ENCODE measurements around the gene SRGAP2B.
"Not testable (repeated sequence)": the region's sequence is repeated elsewhere in the genome, so short reads cannot be mapped to it uniquely, and the experiment has no call there.

The SRGAP2B gene

GRCh38 chr1:144998134-144998980 is 96.8 kb downstream of the SRGAP2B start:
- not testable (repeated sequence) for DNase-seq (ENCODE audit: low read depth, low spot score)

DNA sequence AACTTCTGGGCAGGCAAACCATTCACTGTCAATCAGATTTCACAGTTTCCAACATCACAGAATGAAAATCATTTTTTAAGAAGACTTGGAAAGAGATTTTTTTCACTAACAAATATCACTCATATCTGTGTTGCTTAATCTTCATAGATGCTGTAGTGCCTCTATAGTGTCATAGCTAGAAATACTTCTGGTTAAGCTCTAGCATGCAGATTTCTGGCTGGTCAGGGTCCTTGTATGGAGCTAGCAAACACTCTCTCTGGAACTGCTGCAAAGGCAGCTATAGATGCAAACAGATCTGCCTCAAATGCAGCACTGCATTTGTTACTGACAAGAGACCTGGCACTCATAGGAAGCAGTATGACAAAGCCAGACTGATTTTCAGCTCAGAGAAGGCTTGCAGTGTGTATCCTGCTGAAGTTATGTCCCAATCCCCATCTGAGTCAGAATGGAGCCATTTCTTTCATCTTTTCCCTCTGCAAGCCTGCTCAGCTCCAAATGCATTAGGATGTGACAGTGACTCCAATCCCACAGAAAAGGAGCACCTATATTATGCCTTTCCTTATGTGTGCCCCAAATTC is 99.2 kb downstream of the SRGAP2B start:
- not testable (repeated sequence) for DNase-seq (ENCODE audit: low read depth, low spot score)

DNA sequence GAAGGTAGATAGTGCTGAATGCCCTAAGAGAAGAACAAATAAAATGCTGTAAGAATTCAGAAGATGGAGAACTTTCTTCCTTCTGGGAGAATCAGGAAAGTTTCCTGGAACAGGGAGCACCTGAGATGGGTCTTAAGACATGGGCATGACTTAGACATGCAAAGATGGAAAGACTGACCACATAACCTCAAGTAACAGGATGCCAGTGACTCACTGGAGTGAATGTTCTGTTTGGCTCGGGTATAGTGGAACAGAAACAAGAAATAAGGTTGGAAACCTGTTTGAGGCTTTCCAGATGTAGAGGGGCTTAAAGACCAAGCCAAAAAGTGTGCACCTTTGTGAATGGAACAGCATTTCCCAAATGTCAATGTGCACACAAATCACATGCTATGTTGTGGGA is 102.2 kb downstream of the SRGAP2B start:
- not testable (repeated sequence) for DNase-seq (ENCODE audit: low read depth, low spot score)

DNA sequence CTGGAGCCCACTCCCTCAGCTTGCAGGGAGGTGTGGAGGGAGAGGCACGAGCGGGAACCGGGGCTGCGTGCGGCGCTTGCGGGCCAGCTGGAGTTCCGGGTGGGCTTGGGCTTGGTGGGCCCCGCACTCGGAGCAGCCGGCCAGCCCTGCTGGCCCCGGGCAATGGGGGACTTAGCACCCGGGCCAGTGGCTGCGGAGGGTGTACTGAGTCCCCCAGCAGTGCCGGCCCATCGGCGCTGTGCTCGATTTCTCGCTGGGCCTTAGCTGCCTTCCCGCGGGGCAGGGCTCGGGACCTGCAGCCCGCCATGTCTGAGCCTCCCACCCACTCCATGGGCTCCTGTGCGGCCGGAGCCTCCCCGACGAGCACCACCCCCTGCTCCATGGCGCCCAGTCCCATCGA is 104.5 kb downstream of the SRGAP2B start:
- DNase-seq (ENCODE audit: low read depth, low spot score): not testable (repeated sequence)

- not testable (repeated sequence) for DNase-seq (ENCODE audit: low read depth, low spot score)
Measured at GRCh38 chr1:144987131-144987530, 108.0 kb downstream of the SRGAP2B start.

DNA sequence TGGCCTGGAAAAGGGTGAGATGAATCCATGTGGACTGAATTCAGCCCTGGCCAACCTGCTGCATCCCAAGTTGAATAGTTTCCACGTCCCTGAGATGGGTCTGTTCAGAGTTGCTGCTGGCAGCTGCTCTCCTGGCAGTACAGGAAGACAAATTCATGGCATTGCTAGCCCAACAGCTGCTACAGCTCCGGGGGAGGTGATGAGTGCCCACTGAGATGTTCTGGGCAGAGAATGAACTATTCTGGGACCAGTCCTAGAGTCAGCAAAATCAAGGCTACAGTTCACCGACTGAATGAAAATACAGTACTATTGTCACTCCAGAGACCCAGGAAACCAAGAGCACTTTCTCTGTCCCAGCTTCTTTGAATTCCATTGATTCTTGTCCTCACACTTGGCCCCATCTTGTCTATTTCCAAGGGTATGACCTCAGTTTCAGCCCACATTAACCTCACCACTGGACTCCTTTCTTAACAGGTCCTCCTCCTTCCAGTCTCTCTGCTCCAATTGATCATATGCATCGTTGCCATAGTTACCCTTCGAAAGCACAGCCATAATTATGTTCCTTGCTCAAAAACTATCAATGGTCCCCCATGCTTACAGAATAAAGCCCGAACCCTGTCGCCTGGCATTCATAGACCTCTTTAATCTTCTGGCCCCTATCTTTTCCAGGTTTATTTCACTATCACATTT is 108.8 kb downstream of the SRGAP2B start:
- not testable (repeated sequence) for DNase-seq (ENCODE audit: low read depth, low spot score)

- DNase-seq (ENCODE audit: low read depth, low spot score): not testable (repeated sequence)
Measured at GRCh38 chr1:144985550-144986170, 109.5 kb downstream of the SRGAP2B start.

DNA sequence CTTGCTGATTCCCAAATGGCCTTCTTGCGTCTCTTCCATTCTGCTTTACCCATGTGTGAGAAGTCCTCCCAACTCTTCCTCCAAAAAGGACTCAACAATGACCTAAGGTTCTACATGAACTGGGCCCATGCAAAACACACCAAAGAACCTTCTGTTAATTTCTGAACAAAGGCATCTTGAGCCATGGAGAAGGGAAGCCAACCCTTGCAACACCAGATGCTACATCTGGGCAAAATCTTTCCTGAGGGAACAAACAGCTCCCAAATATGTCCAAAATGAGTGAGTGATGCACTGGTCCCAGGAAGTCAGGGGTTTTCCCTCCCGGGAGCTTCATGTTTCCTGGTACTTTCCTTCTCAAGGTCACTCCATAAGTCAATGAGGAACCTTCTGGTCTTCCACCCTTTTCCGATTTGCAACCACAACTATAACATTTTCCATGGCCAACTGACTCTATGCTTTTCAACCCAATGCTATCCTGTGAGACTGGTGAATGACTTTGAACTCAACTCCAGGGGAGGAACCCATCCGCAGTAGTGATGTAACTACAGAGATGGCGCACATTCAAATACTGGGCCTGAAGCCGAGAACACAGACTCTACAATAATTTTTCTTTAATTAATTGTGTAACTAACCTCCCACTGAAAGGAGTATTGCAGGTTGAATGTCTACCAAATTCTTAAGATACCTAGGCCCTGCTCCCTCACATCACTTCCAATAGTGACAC is 112.2 kb downstream of the SRGAP2B start:
- not testable (repeated sequence) for DNase-seq (ENCODE audit: low read depth, low spot score)

DNA sequence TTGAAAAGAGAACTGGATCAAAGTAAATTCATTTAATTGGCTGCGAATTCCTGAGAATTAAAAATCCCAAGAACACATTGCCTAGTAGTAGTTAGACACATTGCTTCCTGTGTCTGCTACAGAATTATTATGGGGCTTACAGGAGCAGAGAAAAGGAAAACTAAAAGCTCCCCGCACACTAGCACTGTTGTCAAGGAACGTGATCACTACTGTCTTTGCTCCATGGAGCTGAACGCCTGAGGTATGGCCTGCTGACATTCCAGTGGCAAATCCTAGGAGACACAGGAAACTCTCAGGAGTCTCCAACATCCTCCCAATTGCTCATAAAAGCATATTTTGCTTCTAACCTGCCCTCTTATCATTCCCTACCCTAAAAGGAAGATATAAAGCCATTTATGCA is 114.0 kb downstream of the SRGAP2B start:
- DNase-seq (ENCODE audit: low read depth, low spot score): not testable (repeated sequence)

- DNase-seq (ENCODE audit: low read depth, low spot score): not testable (repeated sequence)
Measured at GRCh38 chr1:144979960-144980595, 115.0 kb downstream of the SRGAP2B start.

- not testable (repeated sequence) for DNase-seq (ENCODE audit: low read depth, low spot score)
Measured at GRCh38 chr1:144977856-144978255, 117.3 kb downstream of the SRGAP2B start.

GRCh38 chr1:144971936-144972335 is 123.2 kb downstream of the SRGAP2B start:
- DNase-seq (ENCODE audit: low read depth, low spot score): not testable (repeated sequence)

DNA sequence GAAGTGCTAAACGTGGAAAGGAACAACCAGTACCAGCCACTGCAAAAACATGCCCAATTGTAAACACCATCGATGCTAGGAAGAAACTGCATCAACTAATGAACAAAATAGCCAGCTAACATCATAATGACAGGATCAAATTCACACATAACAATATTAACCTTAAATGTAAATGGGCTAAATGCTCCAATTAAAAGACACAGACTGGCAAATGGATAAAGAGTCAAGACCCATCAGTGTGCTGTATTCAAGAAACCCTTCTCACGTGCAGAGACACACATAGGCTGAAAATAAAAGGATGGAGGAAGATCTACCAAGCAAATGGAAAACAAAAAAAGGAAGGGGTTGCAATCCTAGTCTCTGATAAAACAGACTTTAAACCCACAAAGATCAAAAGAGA is 128.6 kb downstream of the SRGAP2B start:
- DNase-seq (ENCODE audit: low read depth, low spot score): not testable (repeated sequence)

DNA sequence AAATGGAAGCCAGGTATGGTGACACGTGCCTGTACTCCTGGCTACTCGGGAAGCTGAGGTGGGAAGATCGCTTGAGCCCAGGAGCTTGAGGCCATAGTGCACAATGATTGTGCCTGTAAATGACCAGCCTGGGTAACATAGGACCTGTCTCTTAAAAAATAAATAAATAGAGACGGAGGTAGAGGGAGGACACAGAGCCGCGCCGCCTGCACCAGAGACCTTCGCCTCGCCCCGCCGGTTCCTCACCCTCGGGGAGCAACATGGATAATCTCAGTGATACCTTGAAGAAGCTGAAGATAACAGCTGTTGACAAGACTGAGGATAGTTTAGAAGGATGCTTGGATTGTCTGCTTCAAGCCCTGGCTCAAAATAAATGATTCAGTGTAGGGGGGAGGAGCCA is 130.4 kb downstream of the SRGAP2B start:
- DNase-seq (ENCODE audit: low read depth, low spot score): not testable (repeated sequence)

DNA sequence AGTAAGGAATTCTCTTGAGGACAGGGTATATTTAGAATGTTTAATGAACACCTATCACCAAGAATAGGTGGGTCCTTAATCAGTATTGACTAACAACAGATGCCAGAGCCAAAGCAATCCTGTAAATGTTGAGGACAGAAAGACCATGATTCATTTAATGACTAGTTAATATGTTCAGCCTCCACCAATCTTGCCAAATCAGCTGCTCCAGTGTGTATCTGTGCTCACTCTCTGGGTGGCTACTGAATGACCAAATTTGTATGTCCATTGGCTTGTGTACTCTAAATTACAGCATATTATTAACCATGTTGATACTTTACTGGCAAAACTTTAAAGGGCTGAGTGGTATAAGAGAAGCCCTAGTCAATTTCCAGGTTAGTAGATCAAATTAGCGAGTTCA is 130.9 kb downstream of the SRGAP2B start:
- DNase-seq (ENCODE audit: low read depth, low spot score): not testable (repeated sequence)

- DNase-seq (ENCODE audit: low read depth, low spot score): not testable (repeated sequence)
Measured at GRCh38 chr1:144963571-144963970, 131.6 kb downstream of the SRGAP2B start.

DNA sequence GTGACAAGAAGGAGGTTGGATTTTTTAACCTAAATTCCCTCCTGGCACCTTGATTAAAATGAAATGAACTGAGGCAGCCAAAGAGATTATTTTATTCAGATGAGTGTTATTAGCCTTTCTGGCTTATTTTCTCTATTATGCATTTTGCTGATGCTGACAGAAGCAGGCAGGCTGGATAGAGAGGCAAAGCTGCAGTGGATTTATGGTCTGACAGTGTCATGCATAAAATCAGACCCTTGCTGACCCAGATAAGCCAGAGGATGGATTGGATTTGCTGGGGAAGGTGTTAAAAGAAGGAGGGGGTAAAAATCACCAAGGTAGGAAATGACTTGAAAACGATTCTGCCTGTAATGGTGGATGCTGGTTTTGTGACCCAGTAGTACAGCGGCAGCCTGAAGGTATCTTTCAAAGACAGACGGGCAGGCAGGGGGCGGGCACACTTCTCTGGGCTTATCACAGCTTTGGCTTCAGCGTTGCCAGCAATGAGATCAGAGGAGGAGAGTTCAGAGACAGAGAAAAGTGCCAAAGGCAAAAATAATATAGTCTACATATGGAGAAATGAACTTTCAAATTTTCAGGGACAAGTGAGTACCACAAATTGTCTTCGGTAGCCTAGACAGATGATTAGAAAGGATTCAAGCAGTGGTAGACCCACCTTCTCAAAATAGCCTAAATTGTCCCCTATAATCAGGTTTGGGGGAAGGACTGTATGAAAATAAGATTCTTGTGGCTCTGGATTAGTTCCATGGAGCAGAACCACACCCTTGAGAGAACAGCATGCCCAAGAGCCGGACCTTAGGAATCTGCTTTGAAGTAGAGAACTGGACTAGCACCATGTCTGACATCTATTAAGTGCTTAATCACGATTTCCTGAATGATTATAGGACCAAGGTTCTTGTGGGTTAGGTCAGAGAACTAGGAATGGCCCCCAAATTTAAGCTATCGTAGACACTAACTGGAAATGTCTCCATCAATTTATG is 133.2 kb downstream of the SRGAP2B start:
- DNase-seq (ENCODE audit: low read depth, low spot score): not testable (repeated sequence)

- not testable (repeated sequence) for DNase-seq (ENCODE audit: low read depth, low spot score)
Measured at GRCh38 chr1:144960929-144961488, 134.1 kb downstream of the SRGAP2B start.

GRCh38 chr1:144948390-144948789 is 146.7 kb downstream of the SRGAP2B start:
- not testable (repeated sequence) for DNase-seq (ENCODE audit: low read depth, low spot score)

Data from activated naive CD8-positive, alpha-beta T cell treated with anti-CD3 and anti-CD28 coated beads, Interleukin-2, amount 50 U/mL, for 16 hours (primary cell).